SK-N-SH (cell line): ENCODE measurements around the gene NR2F1-AS1. TPM values are rescaled to one million over a fixed set of nuclear protein-coding genes. Genes with fewer than 3 reads are reported as not detected.

Experiments used
- CTCF ChIA-PET: fragments of 300-600, 350-600 bp; formaldehyde crosslinking; extraction: SDS; loops from one replicate; lab custom pipeline; 2021; lab: Yijun Ruan, JAX
- POLR2A ChIA-PET: fragments of 350-600 bp; sonication (Branson Sonifier 250); formaldehyde crosslinking; extraction: SDS; loops from one replicate; lab custom pipeline; 2020; ENCODE audit warnings: antibody characterized with exemption, inconsistent platforms; lab: Yijun Ruan, JAX
- DNase-seq: peaks from one replicate; pipeline ENCODE4 v3.0.0; 2012
- H2AFZ ChIP-seq: fragments of 200-600 bp; sonication (generic); 2 replicates; pipeline ENCODE4 v1.8.1; 2016; ENCODE audit warnings: antibody characterized with exemption, mild to moderate bottlenecking, low read depth
- H3F3A ChIP-seq: fragments of 200-600 bp; sonication (generic); replicated peaks from 2 replicates; pipeline ENCODE3; 2016; ENCODE audit warnings: antibody characterized with exemption, mild to moderate bottlenecking; ENCODE audit not compliant: insufficient read depth
- H3K27ac ChIP-seq, 2 experiments: fragments of 200-500 bp in 1 of 2; fragments of 200-600 bp in 1 of 2; sonication (Bioruptor generic) in 1 of 2; sonication (generic), shearing (Covaris generic) in 1 of 2; 2 replicates each; pipeline versions ENCODE4 v1.5.1 to v1.6.1; 2014 to 2016; ENCODE audit warnings: low read depth in 2 of 2, inconsistent platforms in 1 of 2, low read length in 1 of 2, mild to moderate bottlenecking in 1 of 2, mixed read lengths in 1 of 2
- H3K27me3 ChIP-seq: fragments of 200-600 bp; sonication (generic), shearing (Covaris generic); 2 replicates; pipeline ENCODE4 v1.6.1; 2016; ENCODE audit warnings: mixed run types; ENCODE audit not compliant: insufficient read depth
- H3K36me3 ChIP-seq, 2 experiments: fragments of 200-500 bp in 1 of 2; fragments of 200-600 bp in 1 of 2; sonication (Bioruptor generic) in 1 of 2; sonication (generic) in 1 of 2; replicated peaks in 1 of 2; 2 replicates each; pipeline versions ENCODE3 to v1.5.1; 2014 to 2016; ENCODE audit warnings: low read length in 1 of 2, mild to moderate bottlenecking in 1 of 2; ENCODE audit not compliant: insufficient read depth in 2 of 2, control insufficient read depth in 1 of 2
- H3K4me1 ChIP-seq, 2 experiments: fragments of 200-500 bp in 1 of 2; fragments of 200-600 bp in 1 of 2; sonication (Bioruptor generic) in 1 of 2; sonication (generic), shearing (Covaris generic) in 1 of 2; 2 replicates each; pipeline versions ENCODE4 v1.5.1 to v1.6.1; 2014 to 2016; ENCODE audit warnings: low read depth in 1 of 2, low read length in 1 of 2, mixed run types in 1 of 2; ENCODE audit not compliant: insufficient read depth in 2 of 2, control insufficient read depth in 1 of 2
- H3K4me2 ChIP-seq: fragments of 200-600 bp; sonication (generic), shearing (Covaris generic); 2 replicates; pipeline ENCODE4 v1.6.1; 2017; ENCODE audit warnings: mixed run types
- H3K4me3 ChIP-seq, 2 experiments: fragments of 200-500 bp in 1 of 2; fragments of 200-600 bp in 1 of 2; sonication (Bioruptor generic) in 1 of 2; sonication (generic), shearing (Covaris generic) in 1 of 2; 2 replicates each; pipeline versions ENCODE4 v1.5.1 to v1.8.1; 2014 to 2016; ENCODE audit warnings: low read depth in 2 of 2, inconsistent platforms in 1 of 2, low read length in 1 of 2, mild to moderate bottlenecking in 1 of 2, mixed read lengths in 1 of 2, moderate library complexity in 1 of 2
- H3K79me2 ChIP-seq: fragments of 200-600 bp; sonication (generic); 2 replicates; pipeline ENCODE4 v1.8.1; 2017; ENCODE audit warnings: mild to moderate bottlenecking; ENCODE audit not compliant: insufficient read depth
- H3K9ac ChIP-seq: fragments of 200-600 bp; sonication (generic); 2 replicates; pipeline ENCODE4 v1.6.1; 2017; ENCODE audit warnings: mixed run types
- H3K9me2 ChIP-seq: fragments of 200-600 bp; sonication (generic); 2 replicates; pipeline ENCODE4 v1.6.1; 2017; ENCODE audit warnings: mixed run types
- H3K9me3 ChIP-seq: fragments of 200-600 bp; sonication (generic); 2 replicates; pipeline ENCODE4 v1.6.1; 2017; ENCODE audit warnings: mixed run types, mild to moderate bottlenecking, moderate library complexity
- H4K20me1 ChIP-seq: fragments of 200-600 bp; sonication (generic); 2 replicates; pipeline ENCODE4 v1.6.1; 2017; ENCODE audit warnings: mild to moderate bottlenecking, mixed run types; ENCODE audit not compliant: insufficient read depth
- CHD2 ChIP-seq: fragments of 150-350 bp; IDR thresholded peaks from 2 replicates; pipeline ENCODE4 v1.6.1; 2018; ENCODE audit warnings: low read length; ENCODE audit not compliant: partially characterized antibody
- CTCF ChIP-seq: fragments of 200-600 bp; sonication (generic); IDR thresholded peaks from 2 replicates; pipeline ENCODE4 v1.6.1; 2017; ENCODE audit warnings: antibody characterized with exemption, mild to moderate bottlenecking, moderate library complexity
- ELF1 ChIP-seq: IDR thresholded peaks from 2 replicates; pipeline ENCODE4 v1.4.0; 2012
- EP300 ChIP-seq, 2 experiments: IDR thresholded peaks; 2 replicates each; pipeline versions ENCODE4 v1.4.0 to v1.6.1; 2012; ENCODE audit warnings: borderline replicate concordance in 1 of 2, low read depth in 1 of 2, low read length in 1 of 2
- FOSL2 ChIP-seq: IDR thresholded peaks from 2 replicates; pipeline ENCODE4 v1.4.0; 2012; ENCODE audit warnings: low read depth, mild to moderate bottlenecking, moderate library complexity, borderline replicate concordance
- FOXJ3 ChIP-seq: sonication (generic); formaldehyde crosslinking; IDR thresholded peaks from 2 replicates; pipeline ENCODE4 v1.5.1; 2020; ENCODE audit warnings: mild to moderate bottlenecking, missing genetic modification reagents
- FOXM1 ChIP-seq: IDR thresholded peaks from 2 replicates; pipeline ENCODE4 v1.4.0; 2012; ENCODE audit warnings: low read depth, mild to moderate bottlenecking
- JUND ChIP-seq: IDR thresholded peaks from 2 replicates; pipeline ENCODE4 v1.4.0; 2012
- MAX ChIP-seq: IDR thresholded peaks from 2 replicates; pipeline ENCODE4 v1.4.0; 2012; ENCODE audit warnings: low read depth
- MEF2A ChIP-seq: IDR thresholded peaks from 2 replicates; pipeline ENCODE4 v1.4.0; 2012; ENCODE audit warnings: low read depth, borderline replicate concordance
- MXI1 ChIP-seq: IDR thresholded peaks from 2 replicates; pipeline ENCODE4 v1.6.1; 2012; ENCODE audit warnings: mild to moderate bottlenecking, low read depth, low read length, improper control_type of control experiment
- NRF1 ChIP-seq: IDR thresholded peaks from 2 replicates; pipeline ENCODE4 v1.6.1; 2012; ENCODE audit warnings: low read depth, mild to moderate bottlenecking, low read length
- PBX3 ChIP-seq: IDR thresholded peaks from 2 replicates; pipeline ENCODE4; 2012
- RAD21 ChIP-seq: IDR thresholded peaks from 2 replicates; pipeline ENCODE4 v1.6.1; 2012; ENCODE audit warnings: mild to moderate bottlenecking, low read length
- RCOR1 ChIP-seq: fragments of 150-350 bp; IDR thresholded peaks from 2 replicates; pipeline ENCODE4 v1.6.1; 2017; ENCODE audit warnings: antibody characterized with exemption, low read length
- REST ChIP-seq: IDR thresholded peaks from 2 replicates; pipeline ENCODE4 v1.6.1; 2012; ENCODE audit warnings: mild to moderate bottlenecking, low read depth, low read length, moderate library complexity
- RXRA ChIP-seq: IDR thresholded peaks from 2 replicates; pipeline ENCODE4 v1.4.0; 2012; ENCODE audit warnings: low read depth, mild to moderate bottlenecking, borderline replicate concordance
- SMC3 ChIP-seq: IDR thresholded peaks from 2 replicates; pipeline ENCODE4 v1.6.1; 2012; ENCODE audit warnings: low read depth, low read length, improper control_type of control experiment
- TCF12 ChIP-seq: IDR thresholded peaks from 2 replicates; pipeline ENCODE4 v1.4.0; 2012
- USF1 ChIP-seq: IDR thresholded peaks from 2 replicates; pipeline ENCODE4 v1.4.0; 2012; ENCODE audit warnings: low read depth, borderline replicate concordance
- ZBTB33 ChIP-seq: IDR thresholded peaks from 2 replicates; pipeline ENCODE4 v1.4.0; 2012; ENCODE audit warnings: low read depth, borderline replicate concordance
- WGBS: methylation state at CpG from one replicate; pipeline ENCODE4 v1.1.6; 2017; ENCODE audit warnings: low lambda C conversion rate; 5-methylcytosine and 5-hydroxymethylcytosine counted together
- polyA plus RNA-seq, 3 experiments: library from polyadenylated mRNA; depleted of rRNA; stranded (reverse); fragments of >200 nt; gene quantifications; 2 replicates each; pipeline ENCODE4 v1.2.3, GENCODE V29; 2012

Gene NR2F1-AS1
- polyA plus RNA-seq, 1 of the 3 experiments (the other 2 are of a cell fraction) = 7.4 TPM

- Histone ChIP-seq H4K20me1 (no peaks in the 10 kb centered on the region), H3K9me3 (no peaks in the 10 kb centered on the region), H3K4me2 (peak overlapping the region; percentile 77), H3K9me2 (no peaks in the 10 kb centered on the region), H3F3A (peaks cover 17% of the 10 kb centered on the region), H3K27ac (peak overlapping the region in 1 of 2 experiments; percentile 48; a peak in 2 of 4 replicates), H2AFZ (no peak overlapping the region), H3K9ac (no peak overlapping the region; the same call in 1 of the 2 replicates), H3K36me3 (no peaks in the 10 kb centered on the region), H3K4me1 (peaks cover 0 to 14% of the 10 kb centered on the region in 2 experiments; a peak in 3 of 4 replicates), H3K27me3 (peaks cover 6% of the 10 kb centered on the region), H3K4me3 (peak overlapping the region in 1 of 2 experiments; percentile 26; a peak in 2 of 4 replicates), H3K79me2 (no peaks in the 10 kb centered on the region)
- WGBS = 35% methylated on average over 19 of the region's 19 CpGs
- ChIA-PET CTCF (interaction anchor here (0.6 to 3.4 kb wide), 39 partner anchors 8 to 1287 kb away, joined by 3 to 43 read pairs (median 4); partner anchors contain the start of genes KIAA0825, NR2F1-AS1 and SLF1), POLR2A (interaction anchor here (1.0 kb wide), 1 partner anchor 287 kb away, joined by 4 read pairs; no protein-coding TSS in a partner anchor)
- no peak for TF ChIP-seq ELF1
- TF ChIP-seq RAD21 = peak; percentile 85
- TF ChIP-seq FOXJ3 = no peak
- TF ChIP-seq EP300 (IDR thresholded peaks at IDR 0.05; ENCODE audit: borderline replicate concordance in 1 of 2, low read depth in 1 of 2, low read length in 1 of 2) = no peak
- 0 out of 2 replicates have a peak, but pooled peaks have one; percentile 16 for TF ChIP-seq JUND
- no peak for TF ChIP-seq MEF2A
- TF ChIP-seq REST = peak; percentile 43
- TF ChIP-seq RCOR1 = no peak; the same call in 1 of the 2 replicates
- TF ChIP-seq SMC3 = peak; percentile 78
- TF ChIP-seq TCF12 = no peak; the same call in 1 of the 2 replicates
- peak; percentile 71 for TF ChIP-seq CTCF
- no peak for TF ChIP-seq NRF1
- TF ChIP-seq FOSL2 = no peak
- peak; percentile 59 for TF ChIP-seq PBX3
- TF ChIP-seq MXI1 = no peak
- TF ChIP-seq FOXM1 = no peak
- peak; percentile 16 for TF ChIP-seq CHD2
- no peak for TF ChIP-seq ZBTB33
- TF ChIP-seq MAX = no peak
- TF ChIP-seq USF1 = no peak
- TF ChIP-seq RXRA = no peak
- DNase-seq = peak; percentile 64
These were observed 26.6 kb upstream of the NR2F1-AS1 start for GRCh38 chr5:93607367-93608258.
